Stimulated activated CD8-positive, alpha-beta memory T cell treated with anti-CD3 and anti-CD28 coated beads, Interleukin-2, amount 100 ng/mL, for 1 hour (primary cell): ENCODE results near the gene IFNA13.

Experiments used
- DNase-seq, 2 donors: peaks; one replicate each; pipeline ENCODE4 v3.0.0-alpha.2; 2020; ENCODE audit warnings: low read depth in 2 of 2

IFNA13 gene

GRCh38 chr9:21357479-21358460 lies 10.1 kb downstream of the IFNA13 start:
- DNase-seq = no peak

- DNase-seq = no peak
These were observed 17.1 kb downstream of the IFNA13 start, which contains the start of gene IFNA6 for GRCh38 chr9:21350787-21351186. TSS of gene IFNA6 (minus strand) at chr9:21350887. CDS start at chr9:21350887, 0 bp downstream.

- no peak for DNase-seq
These were observed 19.4 kb downstream of the IFNA13 start for GRCh38 chr9:21348430-21348970.

GRCh38 chr9:21340735-21341134 lies 27.1 kb downstream of the IFNA13 start:
- no peak for DNase-seq

- DNase-seq = no peak
These were observed 31.4 kb downstream of the IFNA13 start for GRCh38 chr9:21336457-21336856.

- DNase-seq = peak; percentile 57 to 77
These were observed 32.9 kb downstream of the IFNA13 start, which contains the start of gene KLHL9 for GRCh38 chr9:21334701-21335632. TSS of gene KLHL9 (minus strand) at chr9:21335404. CDS start at chr9:21334859, 545 bp downstream.

GRCh38 chr9:21333226-21333625 lies 34.6 kb downstream of the IFNA13 start:
- DNase-seq = no peak

GRCh38 chr9:21331676-21332402 lies 36.0 kb downstream of the IFNA13 start:
- DNase-seq = no peak

- no peak for DNase-seq
These were observed 41.2 kb downstream of the IFNA13 start for GRCh38 chr9:21326526-21327139.

GRCh38 chr9:21324047-21324446 lies 43.8 kb downstream of the IFNA13 start:
- DNase-seq = no peak

GRCh38 chr9:21322911-21323461 lies 44.9 kb downstream of the IFNA13 start:
- DNase-seq = no peak

GRCh38 chr9:21320465-21320864 lies 47.4 kb downstream of the IFNA13 start:
- no peak for DNase-seq

- no peak for DNase-seq
These were observed 49.6 kb downstream of the IFNA13 start for GRCh38 chr9:21317956-21318923.
